Aortic smooth muscle cell (primary cell): ENCODE measurements around the gene TMTC4. TPM values are rescaled to one million over a fixed set of nuclear protein-coding genes. Genes with fewer than 3 reads are reported as not detected.

Experiments used
- total RNA-seq: library from RNA; depleted of rRNA; stranded (reverse); fragments of >200 nt; gene quantifications from 2 replicates; pipeline ENCODE4 v1.2.3, GENCODE V29; 2014

Gene TMTC4
- total RNA-seq: 9.9 and 17.3 TPM in 2 replicates

GRCh38 chr13:100674572-100674871 is at the start of gene TMTC4:
TMTC4 (minus strand) TSS chr13:100674795; CDS start chr13:100670362, 4,433 bp downstream.

GRCh38 chr13:100588331-100589177 is 86.0 kb downstream of the TMTC4 start, which contains the start of gene GGACT:
GGACT (minus strand) TSS chr13:100588789; CDS start chr13:100532591, 56,198 bp downstream.

Other genes starting within 250 kb of the TMTC4 start
- gene GGACT, start 86.0 kb downstream of the TMTC4 start, total RNA-seq: 4.6 and 4.9 TPM in 2 replicates